Ovary (tissue), 3 donors: Measurements from ENCODE around the gene KIAA1143.

Source experiments
- CTCF ChIP-seq, 3 donors: fragments of 450-650 bp in 2 of 3; fragments of 200-600 bp in 1 of 3; IDR thresholded peaks; one replicate each; pipeline versions ENCODE4 v1.5.1 to v1.8.0; 2016 to 2022; ENCODE audit warnings: antibody characterized with exemption in 3 of 3, mild to moderate bottlenecking in 1 of 3
- POLR2A ChIP-seq: fragments of 450-650 bp; IDR thresholded peaks from one replicate; pipeline ENCODE4 v1.6.1; 2017; ENCODE audit warnings: antibody characterized with exemption, mild to moderate bottlenecking, moderate library complexity
- donor health status: DM: no; HTN: no; CAD: no.

GRCh38 chr3:44802011-44802410 is 40.6 kb upstream of the KIAA1143 start:
- TF ChIP-seq CTCF (IDR thresholded peaks at IDR 0.05): no peak
- no peak for TF ChIP-seq POLR2A
